ENCODE data around the gene SPSB3.

GRCh38 chr16:1823821-1824220 is 41.5 kb upstream of the SPSB3 start:
- TF ChIP-seq CTCF (IDR thresholded peaks at IDR 0.05) (no peak), POLR2A (IDR thresholded peaks at IDR 0.05) (no peak)
